ENCODE data around the gene XXYLT1.

GRCh38 chr3:195238081-195238571, 32.8 kb downstream of the XXYLT1 start:
- TF ChIP-seq CTCF (IDR thresholded peaks at IDR 0.05) (no peak), POLR2A (IDR thresholded peaks at IDR 0.05) (no peak)

Measured in adrenal gland (tissue), 5 donors.